Fibroblast of pulmonary artery (primary cell): ENCODE results near the gene PTS.

Source experiments
- DNase-seq: peaks from one replicate; pipeline ENCODE4 v3.0.0-alpha.2; 2010; ENCODE audit warnings: low read depth
- H3K4me3 ChIP-seq: replicated peaks from 2 replicates; pipeline ENCODE4 v1.5.1; 2011; ENCODE audit warnings: low read depth, mild to moderate bottlenecking, control low read depth, low read length, moderate library complexity
- CTCF ChIP-seq: IDR thresholded peaks from 2 replicates; pipeline ENCODE4 v1.5.1; 2011; ENCODE audit warnings: mild to moderate bottlenecking, control low read depth, low read length, inconsistent platforms; ENCODE audit errors: missing control alignments

The PTS gene

DNA sequence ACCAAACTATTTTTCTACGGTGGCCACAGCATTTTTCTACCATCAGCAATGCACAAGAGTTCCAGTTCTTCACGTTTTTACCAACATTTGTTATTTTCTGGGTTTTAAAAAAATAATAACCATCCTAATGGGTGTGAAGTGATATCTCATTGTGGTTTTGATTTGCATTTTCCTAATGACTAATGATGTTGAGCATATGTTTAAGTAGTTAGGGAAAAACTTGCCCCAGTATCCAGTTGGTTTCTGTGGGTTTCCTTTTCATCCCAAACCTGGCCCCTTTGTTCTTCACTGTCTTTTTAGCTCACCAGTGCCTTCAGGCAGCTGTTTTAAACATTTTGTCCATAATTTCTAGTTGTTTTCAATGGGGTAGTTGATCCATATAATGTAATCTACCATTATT is 14.7 kb upstream of the PTS start:
- TF ChIP-seq CTCF = no peak
- no peak overlapping the region for H3K4me3 ChIP-seq
- no peak for DNase-seq

DNA sequence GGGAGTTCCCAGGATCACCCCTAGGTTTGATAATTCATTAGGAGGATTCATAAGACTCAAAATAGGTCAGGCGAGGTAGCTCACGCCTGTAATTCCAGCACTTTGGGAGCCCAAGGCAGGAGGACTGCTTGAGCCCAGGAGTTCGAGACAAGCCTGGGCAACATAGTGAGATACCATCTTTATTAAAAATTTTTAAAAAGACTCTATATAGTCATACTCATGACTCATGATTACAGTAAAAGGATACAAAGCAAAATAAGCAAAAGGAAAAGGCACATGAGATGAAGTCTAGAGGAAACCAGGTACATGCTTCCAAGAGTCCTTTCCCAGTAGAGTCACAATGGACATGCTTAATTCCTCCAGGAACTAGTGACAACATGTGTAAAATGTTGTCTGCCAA is 13.9 kb upstream of the PTS start:
- H3K4me3 ChIP-seq = no peak overlapping the region
- TF ChIP-seq CTCF = no peak
- no peak for DNase-seq

DNA sequence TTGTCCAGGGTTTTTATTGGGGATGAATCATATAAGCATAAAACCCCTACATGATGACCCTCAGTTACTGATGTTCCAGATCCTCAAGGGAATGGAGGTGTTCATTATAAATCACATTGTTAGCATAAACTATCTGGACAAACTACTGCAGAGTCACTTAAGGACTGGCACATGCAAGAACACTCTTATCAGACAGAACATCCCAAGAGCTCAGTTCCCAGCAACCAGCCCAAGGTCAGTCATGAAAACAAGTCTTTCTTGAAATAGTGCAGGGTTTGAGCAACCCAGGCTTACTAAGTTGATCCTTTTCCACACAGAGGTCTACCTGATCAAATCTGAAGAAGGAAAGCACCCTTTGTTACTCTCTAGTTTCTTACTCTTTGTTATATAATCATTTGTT is 13.5 kb upstream of the PTS start:
- no peak for TF ChIP-seq CTCF
- H3K4me3 ChIP-seq = no peak overlapping the region
- peak; percentile 31 for DNase-seq

GRCh38 chr11:112213753-112214152 is 12.5 kb upstream of the PTS start:
- no peak for TF ChIP-seq CTCF
- DNase-seq = peak; percentile 57
- H3K4me3 ChIP-seq = no peak overlapping the region

DNA sequence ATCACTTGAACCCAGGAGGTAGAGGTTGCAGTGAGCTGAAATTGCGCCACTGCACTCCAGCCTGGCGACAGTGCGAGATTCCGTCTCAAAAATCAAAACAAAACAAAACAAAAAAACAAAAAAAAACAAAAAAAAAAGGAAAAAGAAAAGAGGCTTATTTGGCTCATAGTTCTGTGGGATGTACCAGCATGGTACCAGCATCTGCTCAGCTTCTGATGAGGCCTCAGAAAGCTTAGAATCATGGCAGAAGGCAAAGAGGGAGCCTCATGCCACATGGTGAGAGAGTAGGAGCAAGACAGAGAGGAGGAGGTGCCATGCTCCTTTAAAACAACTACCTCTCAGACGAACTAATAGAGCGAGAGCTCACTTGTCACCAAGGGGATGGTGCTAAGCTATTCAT is 10.6 kb upstream of the PTS start:
- TF ChIP-seq CTCF = no peak
- no peak for DNase-seq
- H3K4me3 ChIP-seq = no peak overlapping the region

DNA sequence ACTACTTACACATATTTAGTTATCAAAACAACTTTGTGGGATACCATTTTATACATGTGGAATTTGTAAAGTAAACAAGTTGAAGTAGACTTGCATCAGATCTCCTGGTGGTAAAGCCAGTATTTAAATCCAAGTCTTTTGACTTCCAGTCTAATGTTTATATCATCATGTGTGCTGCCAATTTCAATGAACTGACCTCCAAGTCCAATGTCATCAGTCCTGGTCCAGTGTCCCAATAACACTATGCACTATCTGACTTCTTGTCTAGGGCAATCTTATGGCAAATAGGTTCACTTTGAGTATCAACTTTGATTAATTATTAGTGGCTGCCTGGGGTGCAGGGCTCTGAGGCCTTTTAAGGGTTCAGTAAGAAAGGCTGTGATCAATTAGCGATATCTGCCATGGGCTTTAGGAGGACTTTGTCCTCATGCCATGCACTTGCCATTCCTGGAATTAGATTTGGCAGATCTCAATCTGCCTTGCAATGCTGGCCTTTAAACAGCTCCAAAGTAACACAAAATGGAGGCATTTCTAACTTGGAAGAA is 9.6 kb upstream of the PTS start:
- DNase-seq = peak; percentile 38
- TF ChIP-seq CTCF = no peak
- no peak overlapping the region for H3K4me3 ChIP-seq

DNA sequence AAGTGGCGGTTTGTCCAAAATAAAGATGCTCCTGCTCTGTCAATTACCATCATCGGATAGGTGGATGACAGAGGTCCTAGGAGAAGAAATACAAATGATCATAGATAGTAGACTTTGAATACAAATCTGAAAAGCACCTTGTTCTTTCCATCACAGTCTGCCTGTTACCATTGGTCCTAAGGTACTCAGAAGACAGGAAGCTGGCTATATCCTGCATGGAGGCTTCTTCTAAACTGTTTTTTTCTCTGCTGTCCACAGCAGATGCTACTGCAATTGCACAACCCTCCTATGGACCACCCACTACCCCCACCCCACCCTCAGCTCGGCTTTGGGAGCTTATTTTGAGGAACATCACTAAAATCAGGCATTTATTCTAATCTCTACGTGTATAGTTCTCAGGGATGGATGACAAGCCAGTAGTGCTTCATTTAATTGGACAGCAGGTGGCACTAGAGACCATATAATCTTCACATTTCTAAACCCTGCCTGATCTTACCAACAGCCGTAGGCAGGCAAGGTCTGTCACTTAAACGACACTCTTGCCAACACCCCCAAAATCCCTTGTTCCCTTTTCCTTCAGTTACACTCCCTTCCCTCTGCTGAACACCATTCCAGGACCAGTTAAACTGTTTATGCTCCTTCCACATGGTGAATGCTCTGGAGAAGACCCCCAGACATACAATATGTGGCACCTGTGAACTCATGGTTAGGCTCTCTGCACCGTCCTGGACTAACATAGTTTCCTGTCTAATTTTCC is 6.6 kb upstream of the PTS start:
- TF ChIP-seq CTCF = peak; percentile 71
- no peak overlapping the region for H3K4me3 ChIP-seq
- peak; percentile 90 for DNase-seq
